ENCODE measurements around the gene CNNM4.

Gene CNNM4

GRCh38 chr2:96815326-96816126, 54.8 kb downstream of the CNNM4 start:
- DNase-seq, result peak; percentile 8 to 13

GRCh38 chr2:96816127-96816835, 55.6 kb downstream of the CNNM4 start, which contains the start of gene CNNM3:
Gene CNNM3, plus strand, starts transcription at chr2:96816268. Its CDS starts 10 bp downstream, at chr2:96816278.
- peak; percentile 92 to 95 for DNase-seq

- peak in 1 of 2 experiments; percentile 19 for DNase-seq
Observed at GRCh38 chr2:96816836-96817702, 56.4 kb downstream of the CNNM4 start.

GRCh38 chr2:96817882-96818281, 57.2 kb downstream of the CNNM4 start:
- DNase-seq, result no peak

GRCh38 chr2:96819128-96819875, 58.6 kb downstream of the CNNM4 start:
- DNase-seq, result peak; percentile 14 to 55

- no peak for DNase-seq
Observed at GRCh38 chr2:96819876-96820511, 59.3 kb downstream of the CNNM4 start.

- DNase-seq, result no peak
Observed at GRCh38 chr2:96821113-96821675, 60.5 kb downstream of the CNNM4 start.

- no peak for DNase-seq
Observed at GRCh38 chr2:96822786-96823185, 62.1 kb downstream of the CNNM4 start.

GRCh38 chr2:96823198-96823597, 62.5 kb downstream of the CNNM4 start:
- no peak for DNase-seq

GRCh38 chr2:96824079-96824870, 63.6 kb downstream of the CNNM4 start:
- DNase-seq, result no peak

- no peak for DNase-seq
Observed at GRCh38 chr2:96825057-96825456, 64.4 kb downstream of the CNNM4 start.

GRCh38 chr2:96826546-96827278, 66.0 kb downstream of the CNNM4 start:
- DNase-seq, result no peak

- DNase-seq, result no peak
Observed at GRCh38 chr2:96828436-96828835, 67.7 kb downstream of the CNNM4 start.

GRCh38 chr2:96828874-96829273, 68.2 kb downstream of the CNNM4 start:
- no peak for DNase-seq

GRCh38 chr2:96830044-96830562, 69.4 kb downstream of the CNNM4 start:
- DNase-seq, result no peak

- peak in 1 of 2 experiments; percentile 12 for DNase-seq
Observed at GRCh38 chr2:96831679-96832078, 71.0 kb downstream of the CNNM4 start.

- no peak for DNase-seq
Observed at GRCh38 chr2:96832408-96832753, 71.7 kb downstream of the CNNM4 start.

GRCh38 chr2:96832754-96833507, 72.2 kb downstream of the CNNM4 start:
- peak; percentile 79 to 93 for DNase-seq

- no peak for DNase-seq
Observed at GRCh38 chr2:96835830-96836229, 75.1 kb downstream of the CNNM4 start.
